ENCODE results near the gene LMF2.

LMF2 gene

DNA sequence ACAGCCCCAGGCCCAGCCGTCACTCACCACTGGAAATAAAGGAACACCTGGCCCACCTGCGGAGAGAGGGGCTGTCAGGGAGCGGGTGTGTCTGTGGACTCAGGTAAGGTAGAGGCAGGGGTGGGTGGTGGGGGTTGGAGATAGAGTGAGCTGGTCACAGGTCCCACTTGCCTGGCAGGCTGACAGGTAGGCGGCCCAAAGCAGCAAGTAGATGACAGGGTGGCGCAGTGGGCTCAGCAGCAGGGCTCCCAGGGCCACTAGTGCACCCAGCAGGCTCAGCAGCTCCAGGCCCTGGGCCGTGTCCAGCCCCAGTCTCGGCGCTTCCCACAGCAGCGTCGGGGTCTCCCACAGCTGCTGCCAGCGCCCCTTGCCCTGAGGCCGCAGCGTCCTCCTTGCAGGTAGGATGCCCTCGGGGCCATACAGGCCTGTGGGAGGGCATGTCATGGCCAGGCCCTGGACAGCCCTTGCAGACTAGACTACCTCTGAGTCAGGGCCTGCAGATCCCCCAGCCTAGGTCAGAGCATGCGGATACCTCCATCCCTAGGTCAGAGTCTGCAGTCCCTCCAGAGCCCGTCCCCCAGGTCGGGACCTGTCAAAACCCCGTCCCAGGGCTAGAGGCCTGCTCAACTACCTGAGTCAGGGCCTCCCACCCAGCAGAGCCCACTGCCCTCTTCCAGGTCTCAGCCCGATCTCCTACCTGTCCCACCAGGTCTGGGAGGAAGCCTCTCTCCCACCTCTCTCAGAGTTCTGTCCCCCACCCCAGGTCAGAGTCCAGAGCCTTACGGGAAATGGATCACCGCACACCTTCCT, 686 bp downstream of the LMF2 start:
- no peak for DNase-seq (ENCODE audit: low read depth, low spot score)

DNA sequence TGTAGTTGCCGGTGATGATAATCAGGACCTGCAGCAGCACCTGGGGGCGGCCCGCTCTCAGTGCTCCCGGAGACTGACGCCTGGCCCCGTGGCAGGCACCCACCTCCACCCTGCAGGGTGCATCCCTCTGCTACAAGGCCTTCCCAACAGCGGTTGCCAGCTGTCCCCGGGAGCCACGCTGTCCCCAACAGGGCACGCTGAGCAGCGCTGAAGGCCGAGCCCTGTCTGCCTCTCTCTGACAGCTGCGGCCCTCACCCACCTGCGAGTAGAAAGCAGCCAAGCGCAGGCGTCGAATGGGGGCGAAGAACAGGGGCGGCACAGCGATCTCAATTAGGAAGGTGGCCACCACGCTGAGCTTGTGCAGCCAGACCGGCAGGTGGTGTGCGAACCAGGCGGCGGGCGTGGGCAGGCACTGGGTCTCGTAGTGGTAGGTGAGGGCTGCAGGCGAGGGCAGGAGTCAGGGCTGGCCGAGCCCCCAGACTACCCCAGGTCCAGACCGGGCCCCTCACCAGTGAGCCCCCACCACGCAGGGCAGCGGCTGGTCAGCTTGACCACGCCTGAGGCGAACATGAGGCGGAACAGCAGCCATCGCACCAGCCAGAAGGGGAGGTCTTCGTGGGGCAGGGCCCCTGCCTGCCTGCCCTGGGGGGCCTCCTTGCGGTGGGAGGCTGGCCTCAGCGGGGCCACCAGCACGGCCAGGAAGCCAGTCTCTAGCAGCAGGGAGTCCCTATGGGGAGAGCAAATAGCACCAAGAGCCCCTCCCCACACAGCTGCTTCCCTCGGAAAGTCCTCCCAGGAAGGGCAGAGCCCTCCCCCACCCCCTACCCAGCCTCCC, 1.5 kb downstream of the LMF2 start:
- no peak for DNase-seq (ENCODE audit: low read depth, low spot score)
- no peak overlapping the region for H3K27ac ChIP-seq

More for the DNA sequence above, 686 bp downstream of the LMF2 start:
- H3K27ac ChIP-seq = peak overlapping the region; percentile 42

DNA sequence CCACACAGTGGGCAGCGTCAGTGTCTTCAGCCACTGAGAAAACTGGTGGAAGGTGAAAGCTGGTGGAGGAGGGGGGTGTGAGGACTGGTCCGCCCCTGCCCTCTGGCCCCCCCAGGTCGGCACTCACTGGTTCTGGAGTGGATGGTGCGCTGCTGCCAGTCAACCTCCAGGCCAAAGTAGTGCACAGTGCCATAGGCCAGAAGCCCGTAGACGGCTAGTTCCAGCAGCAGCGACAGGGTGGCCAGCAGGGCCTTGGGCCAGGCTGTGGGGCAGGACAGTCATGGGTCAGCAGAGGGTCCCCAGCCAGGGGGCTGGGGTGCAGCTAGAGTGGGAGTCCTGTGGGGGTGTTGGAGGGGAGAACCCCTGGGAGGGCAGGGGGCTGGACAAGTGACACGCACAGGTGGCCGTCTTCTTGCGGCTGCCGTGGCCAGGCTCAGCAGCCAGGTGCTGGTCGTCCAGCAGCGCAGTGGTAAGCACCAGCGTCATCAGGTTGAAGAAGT, 2.2 kb downstream of the LMF2 start:
- DNase-seq (ENCODE audit: low read depth, low spot score) = no peak
- H3K27ac ChIP-seq = no peak overlapping the region

DNA sequence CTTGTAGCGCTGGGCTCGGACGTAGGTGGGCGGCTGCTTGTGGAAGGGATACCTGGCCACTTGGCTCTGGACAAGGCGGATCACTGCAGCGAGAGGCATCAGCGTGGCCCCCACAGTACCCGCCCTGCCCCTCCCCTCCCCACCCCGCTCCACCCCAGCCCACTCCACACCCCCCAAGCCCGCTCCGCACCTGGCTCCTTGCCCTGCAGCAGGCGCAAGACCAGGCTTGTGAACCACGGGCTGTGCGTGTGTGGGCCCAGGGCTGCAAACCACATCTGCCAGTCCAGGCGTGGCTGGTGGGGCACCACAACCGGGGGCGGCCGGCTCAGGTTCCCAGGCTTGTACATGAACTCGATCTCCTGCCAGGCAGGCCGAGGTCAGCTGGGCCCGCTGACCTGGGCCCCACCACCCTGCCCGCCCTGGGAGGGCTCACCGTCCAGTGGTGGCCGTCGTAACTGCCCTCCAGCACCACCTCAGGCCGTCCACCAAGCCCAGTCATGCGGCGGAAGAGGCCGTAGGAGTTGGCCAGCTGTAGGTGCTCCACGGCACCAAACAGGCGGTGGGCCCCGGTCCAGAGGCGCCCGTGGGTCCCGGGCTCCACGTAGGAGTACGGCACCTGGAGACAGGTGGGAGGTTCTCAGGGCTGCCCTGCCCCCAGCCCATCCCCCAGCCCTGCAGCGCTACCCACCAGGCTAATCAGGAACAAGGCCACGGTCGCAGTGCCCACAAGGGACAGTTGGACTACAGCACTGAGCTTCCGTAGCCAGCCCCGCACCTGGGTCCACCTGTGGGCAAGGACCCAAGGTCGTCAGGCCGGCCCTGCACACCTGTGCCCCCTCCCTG, 2.9 kb downstream of the LMF2 start:
- DNase-seq (ENCODE audit: low read depth, low spot score) = no peak
- H3K27ac ChIP-seq = no peak overlapping the region

DNA sequence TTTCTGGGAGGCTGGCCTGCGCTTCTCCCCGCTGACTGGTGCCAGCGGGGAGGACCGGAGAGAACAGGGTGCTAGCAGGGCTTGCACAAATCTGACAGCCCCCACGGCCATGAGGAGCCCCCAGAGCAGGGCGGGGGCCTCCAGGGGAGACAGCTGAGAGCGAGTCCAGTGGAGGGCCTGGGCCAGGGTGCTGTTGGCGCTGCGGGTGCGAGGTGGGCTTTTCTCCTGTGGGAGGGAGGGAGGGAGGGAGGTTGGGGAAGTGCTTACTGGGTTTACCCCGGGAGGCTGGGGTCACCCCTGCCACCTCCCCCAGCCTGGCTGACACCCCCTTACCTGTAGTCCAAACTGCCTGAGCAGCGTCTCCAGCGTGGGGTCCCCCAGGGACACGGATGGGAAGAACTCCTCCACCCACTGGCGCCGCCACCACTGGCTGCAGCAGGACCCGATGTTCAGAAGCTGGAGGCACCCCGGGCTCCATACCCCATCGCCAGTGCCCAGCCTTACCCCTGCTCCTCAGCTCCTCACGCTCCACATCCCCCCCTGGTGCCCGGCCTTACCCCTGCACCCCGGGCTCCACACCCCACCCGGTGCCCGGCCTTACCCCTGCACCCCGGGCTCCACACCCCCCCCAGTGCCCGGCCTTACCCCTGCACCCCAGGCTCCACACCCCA, 3.9 kb downstream of the LMF2 start:
- no peak for DNase-seq (ENCODE audit: low read depth, low spot score)
- H3K27ac ChIP-seq = no peak overlapping the region

DNA sequence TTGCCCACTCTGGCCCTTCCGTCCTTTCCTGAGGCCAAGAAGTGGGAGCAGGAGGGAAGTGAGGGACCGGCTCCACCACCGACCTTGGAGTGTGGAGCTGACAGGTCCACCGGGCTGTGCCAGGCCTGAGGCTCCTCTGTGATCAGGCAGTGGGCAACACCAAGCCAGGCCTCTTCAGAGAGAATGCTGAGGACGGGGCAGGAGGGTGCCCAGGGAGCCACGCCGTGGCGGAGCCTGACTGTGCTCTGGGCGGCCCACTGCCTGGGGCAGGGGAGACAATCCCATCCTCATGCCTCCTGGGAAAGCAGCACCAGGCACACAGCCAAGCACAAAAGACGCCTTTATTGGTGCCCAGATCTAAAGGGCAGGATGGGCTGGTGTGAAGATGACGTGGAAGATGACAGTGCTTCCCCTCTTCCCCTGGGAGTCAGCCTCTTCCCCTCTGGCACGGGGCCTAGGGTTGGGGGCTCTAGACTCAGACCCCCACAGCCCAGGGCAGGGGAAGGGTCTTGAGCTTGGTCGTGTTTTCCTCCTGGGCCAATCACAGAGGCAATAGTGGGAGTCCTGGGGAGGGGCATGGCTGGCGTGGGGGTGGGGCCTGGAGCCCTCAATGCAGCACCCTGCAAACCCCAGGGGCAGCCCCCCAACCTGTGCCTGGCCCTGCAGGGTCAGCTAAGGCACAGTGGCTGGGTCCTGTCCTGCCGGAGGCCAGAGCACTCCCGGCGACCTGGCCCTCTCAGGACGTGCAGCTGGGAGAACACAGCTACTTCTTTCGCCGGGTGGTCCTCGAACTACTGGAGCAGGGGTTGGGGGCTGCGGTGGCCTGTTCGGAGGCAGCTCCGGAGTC, 4.7 kb downstream of the LMF2 start:
- DNase-seq (ENCODE audit: low read depth, low spot score) = no peak
- H3K27ac ChIP-seq = no peak overlapping the region

DNA sequence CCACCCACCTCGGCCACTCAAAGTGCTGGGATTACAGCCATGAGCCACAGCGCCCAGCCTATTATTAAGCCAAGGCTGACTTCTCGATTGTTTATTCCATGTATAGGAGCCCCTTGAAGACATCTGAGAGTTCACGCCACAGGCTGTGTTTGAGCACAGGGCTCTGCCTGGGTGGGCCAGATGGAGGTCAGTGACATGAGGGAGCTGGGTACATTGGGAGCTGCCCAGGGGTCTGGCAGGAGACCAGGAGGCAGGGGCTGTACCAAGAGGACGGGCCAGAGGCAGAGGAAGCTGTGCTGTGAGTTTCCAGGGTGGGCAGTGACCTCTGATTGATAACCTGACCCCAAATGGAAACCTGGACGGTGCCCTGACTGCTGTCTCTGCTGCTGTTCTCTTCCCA, 5.4 kb downstream of the LMF2 start:
- no peak overlapping the region for H3K27ac ChIP-seq
- DNase-seq (ENCODE audit: low read depth, low spot score) = no peak

DNA sequence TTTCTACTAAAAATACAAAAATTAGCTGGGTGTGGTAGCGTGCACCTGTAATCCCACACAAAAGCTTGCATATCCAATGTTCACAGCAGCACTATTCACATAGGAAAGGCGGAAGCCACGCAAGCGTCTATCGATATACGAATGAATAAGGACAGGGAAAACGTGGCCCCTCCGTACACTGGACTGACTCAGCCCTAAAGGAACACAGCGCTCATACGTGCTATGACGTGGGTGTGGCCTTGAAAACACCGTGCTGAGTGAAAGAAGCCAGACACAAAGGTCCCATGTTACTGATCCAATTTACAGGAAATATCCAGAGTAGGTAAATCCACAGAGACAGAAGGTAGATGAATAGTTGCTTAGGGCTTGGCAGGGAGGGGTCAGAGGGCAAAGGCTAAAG, 7.0 kb downstream of the LMF2 start:
- DNase-seq (ENCODE audit: low read depth, low spot score) = no peak
- H3K27ac ChIP-seq = no peak overlapping the region

DNA sequence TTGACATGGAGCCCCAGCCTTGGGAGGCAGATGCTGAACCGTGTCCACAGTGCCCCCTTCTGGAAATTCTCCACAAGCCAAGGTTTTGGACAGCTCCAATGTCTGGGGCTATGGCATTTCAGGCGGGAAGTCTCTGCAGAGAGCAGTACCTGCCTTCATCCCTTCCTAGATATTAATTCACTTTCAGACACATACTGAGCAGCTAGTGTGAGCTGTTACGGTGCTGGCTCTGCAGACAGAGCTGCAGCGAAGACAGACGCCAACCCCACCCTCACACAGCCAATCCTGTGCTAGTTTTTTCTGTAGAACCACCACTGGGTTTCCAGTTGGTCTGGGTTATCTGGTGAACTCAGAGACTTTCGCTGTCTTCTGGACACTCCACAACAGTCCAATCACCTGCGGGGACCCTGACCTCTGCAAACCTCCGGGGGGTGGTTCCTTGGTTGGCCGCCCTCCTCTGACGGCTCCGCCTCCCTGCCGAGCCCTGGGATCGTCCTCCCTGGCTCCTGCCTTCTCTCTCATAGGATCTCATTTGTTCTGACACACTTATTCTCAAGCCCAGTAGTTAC, 9.1 kb downstream of the LMF2 start:
- no peak for DNase-seq (ENCODE audit: low read depth, low spot score)
- H3K27ac ChIP-seq = no peak overlapping the region

DNA sequence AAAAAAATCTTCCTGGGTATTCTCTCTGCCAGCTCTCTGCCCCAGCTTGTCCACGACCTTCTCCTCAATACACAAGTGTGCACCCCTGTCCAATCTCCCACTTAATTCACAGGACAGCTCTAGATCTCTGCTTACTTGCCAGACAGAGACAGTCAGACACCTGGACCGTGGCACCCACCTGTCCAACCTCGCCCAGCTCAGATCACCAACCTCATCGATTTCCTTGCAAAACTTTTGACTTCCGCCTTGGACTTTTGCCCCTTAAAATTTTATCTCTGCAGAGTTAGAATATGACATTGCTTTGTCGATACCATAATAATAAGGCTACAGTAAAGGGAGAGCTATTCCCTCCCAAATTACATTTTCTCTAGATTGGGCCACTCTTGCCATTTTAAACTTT, 10.4 kb downstream of the LMF2 start:
- H3K27ac ChIP-seq = no peak overlapping the region
- DNase-seq (ENCODE audit: low read depth, low spot score) = no peak

DNA sequence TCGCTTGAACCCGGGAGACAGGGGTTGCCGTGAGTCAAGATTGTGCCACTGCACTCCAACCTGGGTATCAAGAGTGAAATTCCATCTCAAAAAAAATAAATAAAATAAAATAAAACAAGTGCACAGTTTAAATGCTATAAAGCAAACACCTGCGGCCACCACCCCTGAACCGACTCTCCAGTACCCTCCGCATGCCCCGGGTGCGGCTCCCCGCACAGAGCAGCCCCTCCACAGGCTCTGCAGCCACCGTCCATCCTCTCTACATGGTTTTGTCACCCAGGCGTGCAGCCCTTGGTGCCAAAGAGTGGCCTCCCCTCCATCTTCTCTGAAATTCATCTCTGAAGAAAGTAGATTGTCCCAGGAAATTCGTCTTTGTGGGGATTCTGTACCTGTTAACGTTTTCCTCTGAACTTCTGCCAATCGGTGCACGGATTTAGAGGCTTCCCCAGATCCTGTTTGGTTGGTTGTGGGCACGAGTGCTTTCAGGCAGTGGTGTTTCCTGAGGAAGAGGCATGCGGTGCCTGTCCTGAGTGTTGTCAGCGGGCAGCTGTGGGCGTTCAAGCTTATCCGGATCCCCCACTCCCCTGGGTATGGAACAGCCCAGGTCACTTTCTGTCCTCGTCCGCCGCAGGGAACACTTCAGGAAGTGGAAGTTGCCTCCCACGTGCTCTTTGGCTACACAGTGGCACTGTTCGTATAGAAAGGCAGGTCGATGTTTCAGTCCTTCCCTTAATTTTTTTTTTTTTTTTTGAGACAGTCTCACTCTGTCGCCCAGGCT, 16.8 kb downstream of the LMF2 start:
- no peak for DNase-seq (ENCODE audit: low read depth, low spot score)
- no peak overlapping the region for H3K27ac ChIP-seq

DNA sequence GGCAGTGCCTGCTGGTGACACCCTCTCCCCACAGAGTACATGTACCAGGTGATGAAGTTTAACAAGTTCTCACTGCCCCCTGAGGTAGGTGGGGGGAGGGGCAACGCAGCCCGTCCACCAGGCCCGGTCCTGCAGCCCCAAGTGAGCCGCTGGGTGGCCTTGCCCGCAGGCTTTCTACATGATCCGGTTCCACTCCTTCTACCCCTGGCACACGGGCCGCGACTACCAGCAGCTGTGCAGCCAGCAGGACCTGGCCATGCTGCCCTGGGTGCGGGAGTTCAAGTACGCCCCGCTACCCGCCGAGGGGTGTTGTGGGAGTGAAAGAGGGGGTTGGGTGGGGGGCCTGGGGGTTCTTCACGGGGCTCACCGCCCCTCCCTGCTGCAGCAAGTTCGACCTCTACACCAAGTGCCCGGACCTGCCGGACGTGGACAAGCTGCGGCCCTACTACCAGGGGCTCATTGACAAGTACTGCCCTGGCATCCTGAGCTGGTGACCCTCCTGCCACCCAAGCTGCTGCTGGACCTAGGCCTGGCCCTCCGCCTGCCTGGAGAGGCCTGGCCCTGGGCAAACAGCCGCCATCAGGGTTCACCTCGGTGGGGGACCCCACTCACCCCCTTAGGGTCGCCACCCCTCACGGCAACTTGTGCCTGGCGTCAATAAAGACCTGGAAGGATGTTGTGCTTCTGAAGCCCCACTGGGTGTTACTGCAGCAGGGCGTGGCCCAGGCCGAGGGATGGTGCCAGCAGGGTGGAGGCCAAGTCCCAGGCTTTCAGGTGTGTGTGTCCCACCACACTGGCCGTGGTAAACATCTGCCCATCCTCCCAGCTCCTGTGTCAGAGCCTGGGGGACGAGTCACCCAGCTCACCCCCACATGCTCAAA, 17.9 kb downstream of the LMF2 start:
- no peak overlapping the region for H3K27ac ChIP-seq
- DNase-seq (ENCODE audit: low read depth, low spot score) = no peak

DNA sequence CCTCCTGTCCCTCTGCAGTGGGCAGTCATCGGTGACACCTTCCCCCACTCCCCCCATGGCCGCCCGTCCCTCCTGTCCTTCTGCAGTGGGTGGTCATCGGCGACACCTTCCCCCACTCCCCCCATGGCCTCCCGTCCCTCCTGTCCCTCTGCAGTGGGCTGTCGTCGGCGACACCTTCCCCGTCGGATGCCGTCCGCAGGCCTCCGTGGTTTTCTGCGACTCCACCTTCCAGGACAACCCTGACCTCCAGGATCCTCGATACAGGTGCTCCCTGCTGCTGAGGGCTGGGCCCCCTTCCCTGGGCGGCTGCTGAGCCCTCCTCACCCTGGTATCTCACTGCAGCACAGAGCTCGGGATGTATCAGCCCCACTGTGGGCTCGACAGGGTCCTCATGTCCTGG, 18.6 kb downstream of the LMF2 start:
- DNase-seq (ENCODE audit: low read depth, low spot score) = no peak
- no peak overlapping the region for H3K27ac ChIP-seq

DNA sequence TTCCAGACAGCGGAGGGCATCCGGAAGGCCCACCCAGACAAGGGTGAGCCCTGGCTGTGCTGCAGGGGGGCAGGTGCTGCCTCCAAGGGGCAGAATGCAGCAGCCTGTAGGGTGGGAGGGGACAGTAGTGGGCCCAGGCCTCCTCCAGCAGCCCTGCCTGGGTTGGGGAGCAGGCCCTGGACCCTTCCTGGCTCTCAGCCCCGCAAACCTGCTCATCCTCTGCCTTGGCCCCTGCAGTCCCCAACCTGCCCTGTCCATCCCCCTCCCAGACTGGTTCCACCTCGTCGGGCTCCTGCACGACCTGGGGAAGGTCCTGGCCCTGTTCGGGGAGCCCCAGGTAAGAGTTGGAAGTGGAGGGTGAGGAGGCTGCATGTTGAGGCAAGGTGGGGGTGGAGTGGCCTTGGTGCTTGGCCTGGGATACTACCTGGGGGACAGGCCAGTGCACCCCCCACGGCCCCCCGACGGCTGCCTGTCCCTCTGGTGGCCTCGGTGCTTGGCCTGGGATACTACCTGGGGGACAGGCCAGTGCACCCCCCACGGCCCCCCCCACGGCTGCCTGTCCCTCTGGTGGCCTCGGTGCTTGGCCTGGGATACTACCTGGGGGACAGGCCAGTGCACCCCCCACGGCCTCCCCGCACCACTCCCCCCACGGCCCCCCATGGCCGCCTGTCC, 19.4 kb downstream of the LMF2 start:
- no peak overlapping the region for H3K27ac ChIP-seq
- no peak for DNase-seq (ENCODE audit: low read depth, low spot score)

DNA sequence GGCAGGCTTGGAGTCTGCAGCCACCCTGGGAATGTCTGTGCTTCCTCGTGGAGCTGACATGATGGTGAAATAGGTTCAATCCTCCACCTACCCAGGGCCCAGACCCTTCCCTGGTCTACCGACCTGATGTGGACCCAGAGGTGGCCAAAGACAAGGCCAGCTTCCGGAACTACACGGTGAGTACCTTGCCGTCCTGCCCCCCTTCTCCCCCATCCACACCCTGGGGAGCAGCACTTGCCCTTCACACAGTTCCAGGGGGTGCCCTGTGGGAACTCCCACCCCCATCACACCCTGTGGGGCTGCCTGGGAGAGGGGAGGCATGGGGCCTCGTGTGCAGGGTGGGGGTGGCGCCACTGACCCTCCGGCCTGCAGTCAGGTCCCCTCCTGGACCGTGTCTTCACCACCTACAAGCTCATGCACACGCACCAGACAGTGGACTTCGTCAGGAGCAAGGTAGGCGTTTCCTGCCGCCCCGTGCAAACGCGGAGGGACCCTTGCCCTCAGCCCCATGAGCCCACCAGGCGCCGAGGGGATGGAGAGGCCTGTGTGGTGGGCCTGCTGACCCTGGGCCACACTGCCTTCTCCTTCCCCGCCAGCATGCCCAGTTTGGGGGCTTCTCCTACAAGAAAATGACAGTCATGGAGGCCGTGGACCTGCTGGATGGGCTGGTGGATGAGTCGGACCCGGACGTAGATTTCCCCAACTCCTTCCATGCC, 20.1 kb downstream of the LMF2 start:
- DNase-seq (ENCODE audit: low read depth, low spot score) = no peak
- H3K27ac ChIP-seq = no peak overlapping the region

Measured in epithelial cell of prostate (primary cell).